Peyer's patch (tissue), 4 donors: Measurements from ENCODE around the gene LPO.

Experiments
- CTCF ChIP-seq, 6 experiments: fragments of 450-650 bp in 4 of 6; fragments of 200-600 bp in 2 of 6; sonication (generic) in 1 of 6; IDR thresholded peaks; one replicate each; pipeline ENCODE4 v1.5.1; 2017 to 2019; ENCODE audit warnings: antibody characterized with exemption in 6 of 6, mild to moderate bottlenecking in 3 of 6, moderate library complexity in 1 of 6
- POLR2A ChIP-seq, 2 donors: fragments of 450-650 bp; IDR thresholded peaks; one replicate each; pipeline ENCODE4 v1.5.1; 2017; ENCODE audit warnings: antibody characterized with exemption in 2 of 2, mild to moderate bottlenecking in 2 of 2, moderate library complexity in 2 of 2

GRCh38 chr17:58217766-58218165 lies 20.6 kb upstream of the LPO start:
- no peak for TF ChIP-seq POLR2A (IDR thresholded peaks at IDR 0.05)
- no peak for TF ChIP-seq CTCF (IDR thresholded peaks at IDR 0.05)
